HG03457 (cell line): ENCODE measurements around the gene TMEM212.

Experiments
- ATAC-seq: cut with Tn5 transposase; IDR thresholded peaks from one replicate; pipeline ENCODE4 v1.9.1; 2021; ENCODE audit warnings: moderate number of reproducible peaks; ENCODE audit not compliant: unreplicated experiment

The TMEM212 gene

DNA sequence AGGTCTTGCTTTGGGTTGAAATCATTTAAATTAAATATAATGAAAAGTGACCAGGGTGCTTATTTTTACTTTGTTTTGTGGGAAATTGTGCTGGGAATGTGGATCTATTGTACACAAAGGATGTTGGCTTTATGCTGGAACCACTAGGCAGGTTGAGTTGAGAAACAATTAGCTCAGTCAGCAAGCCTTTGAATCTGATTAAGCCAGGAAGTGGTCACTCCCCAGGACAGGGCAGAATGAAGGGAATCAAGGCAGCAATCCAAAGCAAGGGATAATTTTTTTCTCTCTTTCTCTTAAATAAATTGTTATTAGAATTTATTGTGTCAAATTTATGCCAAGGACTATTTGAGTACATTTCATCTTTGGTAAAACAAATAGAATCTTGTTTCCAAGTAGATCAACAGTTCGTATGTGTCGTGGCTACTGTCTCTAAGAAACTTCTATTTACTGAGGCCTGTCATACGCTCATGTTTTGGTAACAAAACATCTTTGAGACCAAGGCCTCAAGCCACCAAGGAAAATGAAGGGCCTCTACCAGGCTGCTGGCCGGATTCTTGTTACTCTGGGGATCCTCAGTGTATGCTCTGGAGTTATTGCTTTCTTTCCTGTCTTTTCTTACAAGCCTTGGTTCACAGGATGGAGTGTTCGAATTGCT lies at the start of gene TMEM212:
Gene TMEM212 (plus strand): TSS at position 486 of the 655 bp plus-strand sequence. CDS start 35 bp downstream, at position 521.
- ATAC-seq: no peak

DNA sequence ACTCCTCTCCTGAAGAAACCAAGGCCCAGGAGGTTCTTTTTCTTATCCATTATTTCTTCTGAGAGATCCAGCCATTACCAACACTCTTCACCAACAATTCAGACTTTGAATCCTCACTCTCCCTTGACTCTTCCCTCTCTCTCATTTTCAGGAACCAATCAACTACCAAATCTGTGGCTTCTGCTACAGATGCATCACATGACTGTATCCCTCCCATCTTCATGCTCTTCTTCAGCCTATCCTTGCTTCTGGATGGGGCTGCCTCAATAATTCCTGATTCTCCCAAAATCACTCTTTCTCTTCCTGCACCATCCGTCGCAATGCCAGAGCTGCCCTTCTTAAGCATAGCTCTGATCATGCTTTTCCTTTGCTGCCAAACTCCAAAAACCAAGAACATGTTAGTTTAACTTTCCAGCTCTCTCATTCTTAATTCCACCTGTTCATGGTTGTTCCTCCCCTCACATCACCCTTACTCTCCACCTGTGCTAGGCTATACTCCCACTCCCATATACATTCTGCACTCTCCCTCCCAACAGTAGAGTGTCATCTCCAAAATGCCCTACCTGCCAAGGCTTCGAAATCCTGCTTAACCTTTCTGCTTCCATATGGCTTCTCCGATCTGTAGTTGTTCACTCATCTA lies 46.4 kb upstream of the TMEM212 start:
- ATAC-seq: no peak

- no peak for ATAC-seq
These were observed 45.9 kb upstream of the TMEM212 start for GRCh38 chr3:171797265-171797679.

GRCh38 chr3:171797873-171798272 lies 45.3 kb upstream of the TMEM212 start:
- no peak for ATAC-seq

- ATAC-seq: no peak
These were observed 43.6 kb upstream of the TMEM212 start for GRCh38 chr3:171799501-171799900.

DNA sequence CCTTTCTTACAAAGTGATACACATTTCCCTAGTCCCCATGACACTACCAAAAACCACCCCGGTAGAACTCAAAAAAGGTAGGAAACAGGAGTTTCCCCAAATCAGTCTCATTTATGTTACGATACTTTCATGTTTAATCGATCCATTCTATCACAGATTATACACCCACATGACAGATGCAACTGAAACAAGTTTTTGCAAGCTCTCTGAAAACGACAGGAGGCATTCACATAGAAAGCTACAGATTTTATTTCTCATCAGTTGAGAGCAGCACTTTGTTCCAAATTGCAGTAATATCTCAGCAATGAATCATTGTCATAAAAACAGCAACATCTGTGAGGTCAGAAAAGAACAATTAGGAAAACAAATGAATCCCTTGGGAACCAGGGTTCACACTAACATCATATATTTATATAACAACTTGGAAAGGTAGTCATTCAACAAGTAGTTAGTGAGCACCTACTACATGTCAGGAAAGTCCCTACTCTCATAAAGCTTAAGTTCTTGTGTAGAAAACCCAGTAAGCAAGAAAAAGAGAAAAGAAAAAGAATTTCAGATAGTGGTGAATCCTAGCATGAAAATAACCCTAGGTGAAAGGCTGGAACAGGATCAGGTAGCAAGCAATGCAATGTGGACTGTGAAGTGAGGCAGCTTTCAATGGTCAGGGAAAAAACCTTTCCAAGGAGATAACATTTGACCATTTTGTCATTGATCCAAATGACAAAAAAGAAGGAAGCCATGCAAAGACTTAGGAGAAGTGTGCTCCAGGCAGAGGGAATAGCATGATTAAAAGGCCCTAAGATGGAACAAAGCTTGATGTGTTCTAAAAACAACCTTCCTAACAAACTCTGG lies 41.2 kb upstream of the TMEM212 start:
- ATAC-seq: no peak

DNA sequence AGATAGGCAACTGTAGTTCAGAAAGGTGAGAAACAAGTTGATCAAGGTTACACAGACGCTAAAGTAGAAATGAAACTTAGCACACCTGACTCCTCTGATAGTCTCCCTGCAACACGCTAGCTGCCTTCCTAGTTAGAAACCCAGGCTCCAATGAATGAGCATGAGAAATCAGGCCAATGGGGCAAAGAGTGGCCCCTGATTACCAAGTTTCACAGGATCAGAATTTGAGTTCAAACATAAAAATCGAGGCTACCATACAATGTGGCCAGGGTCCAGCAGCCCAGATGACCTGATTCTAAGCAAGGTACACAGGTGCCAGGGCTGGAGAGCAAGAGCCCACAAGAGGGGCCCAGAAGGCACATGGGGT lies 40.6 kb upstream of the TMEM212 start:
- ATAC-seq: no peak

DNA sequence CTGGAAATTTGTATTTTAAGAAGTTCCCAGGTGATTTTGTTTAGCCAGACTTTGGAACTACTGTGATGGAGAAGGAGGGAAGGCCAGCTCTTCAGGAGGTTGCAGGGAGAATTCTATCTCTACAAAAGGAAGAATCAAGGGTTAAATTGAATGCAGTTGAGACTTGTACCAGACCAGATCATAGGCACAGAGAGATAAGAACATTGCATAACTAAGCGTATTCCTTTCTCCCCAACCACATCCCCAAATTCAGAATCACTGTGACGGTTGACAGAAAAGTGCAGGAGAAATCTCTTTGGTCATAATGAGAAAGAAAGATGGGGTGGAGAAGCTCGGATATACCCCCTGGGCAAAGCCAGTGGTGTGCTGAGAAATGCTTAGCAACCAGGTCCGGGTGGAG lies 40.1 kb upstream of the TMEM212 start:
- ATAC-seq: no peak

DNA sequence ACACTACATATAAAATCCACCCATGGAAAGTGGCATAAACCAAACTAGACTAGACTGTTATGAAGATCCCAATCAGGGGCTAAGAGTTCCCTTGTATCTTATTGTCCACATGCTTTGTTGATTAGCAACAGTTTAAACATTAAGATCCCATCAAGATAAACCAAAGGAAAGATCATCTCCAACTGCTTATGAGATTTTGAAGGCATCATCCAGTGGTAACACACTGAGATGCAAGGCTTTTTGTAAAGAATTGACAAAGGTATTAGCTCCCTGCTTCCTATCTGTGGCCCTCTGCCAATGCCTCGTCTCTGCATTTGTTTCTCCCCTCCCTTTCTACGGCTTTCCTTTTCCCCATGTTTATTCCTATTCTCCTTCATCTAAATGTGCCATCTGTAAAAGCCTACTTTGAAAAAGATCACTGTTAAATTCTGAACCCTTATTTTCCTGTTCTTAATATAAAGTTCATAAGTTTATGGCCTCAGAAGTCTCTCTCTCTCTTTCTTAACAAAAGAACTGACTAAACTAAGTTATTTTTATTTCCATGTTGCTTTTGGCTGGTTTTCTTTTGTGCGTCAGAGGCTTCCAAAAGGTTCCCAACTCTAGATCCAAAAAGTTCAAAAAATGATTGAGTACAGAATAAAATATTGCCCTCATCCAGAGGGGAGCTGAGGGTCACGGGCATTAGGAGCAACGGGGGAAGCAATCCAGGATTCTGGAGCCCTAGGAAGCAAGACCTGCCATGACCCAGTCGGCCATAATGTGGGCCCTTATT lies 38.3 kb upstream of the TMEM212 start:
- ATAC-seq: no peak

- ATAC-seq: no peak
These were observed 37.5 kb upstream of the TMEM212 start for GRCh38 chr3:171805687-171806086.

DNA sequence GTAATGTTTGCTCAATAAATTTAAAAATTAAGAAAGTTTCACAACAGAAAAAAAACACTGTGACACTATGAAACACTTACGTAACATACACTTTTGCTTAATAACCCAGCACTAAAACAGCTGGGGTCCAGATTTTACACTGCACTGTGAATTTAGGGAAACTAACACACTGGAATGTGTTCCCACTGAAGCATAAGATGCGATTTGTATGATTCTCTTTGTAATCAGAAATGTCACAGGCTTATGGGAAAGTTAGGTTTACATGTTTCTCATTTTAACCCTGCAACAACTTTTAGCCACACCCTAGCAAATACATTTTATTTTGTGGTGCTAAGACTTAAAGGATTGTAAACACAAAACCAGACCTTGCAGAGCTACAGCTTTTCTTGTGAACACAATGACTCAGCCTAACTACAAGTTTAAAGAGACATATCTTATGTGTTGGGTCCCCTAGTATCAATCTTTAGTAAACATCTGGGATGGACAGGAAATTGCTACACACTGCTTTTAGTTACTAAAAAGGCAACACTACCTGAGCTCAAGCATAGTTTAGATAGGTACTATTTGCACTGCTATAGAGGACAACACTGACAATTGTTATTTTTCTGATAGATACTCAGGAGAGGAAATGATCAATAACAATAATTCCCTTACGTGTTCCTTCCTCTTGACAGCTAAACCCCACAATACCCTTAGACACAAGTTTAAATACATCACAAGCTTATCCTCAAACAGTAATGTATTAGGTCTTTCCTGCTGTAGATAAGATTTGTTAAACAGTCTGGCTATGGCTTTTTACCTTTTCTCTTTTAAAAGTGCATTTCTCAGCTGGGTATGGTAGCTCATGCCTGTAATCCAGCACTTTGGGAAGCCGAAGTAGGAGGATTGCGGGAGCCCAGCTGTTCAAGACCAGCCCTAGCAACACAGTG lies 36.7 kb upstream of the TMEM212 start:
- no peak for ATAC-seq

GRCh38 chr3:171807129-171807675 lies 35.9 kb upstream of the TMEM212 start:
- ATAC-seq: no peak

DNA sequence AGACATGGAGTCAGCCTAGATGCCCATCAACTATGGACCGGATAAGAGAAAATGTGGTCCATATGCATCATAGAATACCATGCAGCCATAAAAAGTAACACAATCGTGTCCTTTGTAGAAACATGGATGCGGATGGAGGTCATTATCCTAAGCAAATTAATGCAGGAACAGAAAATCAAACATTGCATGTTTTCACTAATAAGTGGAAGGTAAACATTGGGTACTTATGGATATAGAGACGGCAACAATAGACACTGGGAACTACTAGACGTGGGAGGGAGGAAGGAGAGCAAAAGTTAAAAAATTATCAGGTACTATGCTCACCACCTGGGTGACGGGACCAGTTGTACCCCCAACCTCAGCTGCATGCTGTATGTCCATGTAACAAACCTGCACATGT lies 35.3 kb upstream of the TMEM212 start:
- no peak for ATAC-seq

DNA sequence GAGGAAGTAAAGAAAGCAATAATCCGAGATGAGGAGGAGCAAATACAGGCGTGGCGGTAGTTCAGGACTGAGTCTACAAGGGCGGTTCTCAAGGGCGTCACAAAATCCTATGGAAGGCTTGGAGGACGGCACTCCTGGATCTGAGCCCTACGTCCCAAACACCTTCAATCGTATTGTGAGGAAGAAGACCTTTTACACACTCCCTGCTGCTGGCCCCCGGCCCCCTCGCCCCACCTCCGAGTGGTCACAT lies 33.6 kb upstream of the TMEM212 start:
- peak; percentile 18 for ATAC-seq

- ATAC-seq: peak; percentile 68
These were observed 33.1 kb upstream of the TMEM212 start, which contains the start of gene PLD1 for GRCh38 chr3:171809861-171810628. PLD1 (minus strand) TSS chr3:171810483; CDS start chr3:171738051, 72,432 bp downstream.

GRCh38 chr3:171810629-171811294 lies 32.4 kb upstream of the TMEM212 start:
- no peak for ATAC-seq

DNA sequence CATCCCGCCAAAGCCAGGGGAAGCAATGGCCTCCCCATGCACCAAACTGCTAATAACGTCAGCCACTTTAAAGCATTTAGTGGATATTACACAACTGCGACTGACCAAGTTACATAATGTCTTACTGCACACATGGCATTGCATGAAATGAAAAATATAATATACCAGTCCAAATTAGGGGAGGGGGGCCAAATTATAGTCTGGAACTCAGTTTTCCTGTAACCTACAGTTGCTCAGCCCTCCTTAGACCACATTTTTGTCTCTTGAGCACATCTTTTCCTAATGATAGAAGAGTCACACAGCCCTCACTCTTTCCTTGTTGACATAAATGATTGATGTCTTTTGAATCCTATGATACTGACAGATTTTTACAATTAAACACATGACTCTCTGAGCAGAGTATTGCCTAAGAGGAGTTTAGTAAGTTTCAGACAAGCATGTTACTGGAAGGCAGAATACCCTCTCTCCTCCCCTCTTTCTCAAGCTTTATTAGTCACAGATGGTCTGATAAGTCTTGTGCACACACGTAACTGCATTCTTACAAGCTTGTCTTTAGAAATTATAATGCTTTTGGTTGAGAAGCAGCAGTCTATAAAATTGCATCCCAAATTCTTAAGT lies 31.7 kb upstream of the TMEM212 start:
- no peak for ATAC-seq

DNA sequence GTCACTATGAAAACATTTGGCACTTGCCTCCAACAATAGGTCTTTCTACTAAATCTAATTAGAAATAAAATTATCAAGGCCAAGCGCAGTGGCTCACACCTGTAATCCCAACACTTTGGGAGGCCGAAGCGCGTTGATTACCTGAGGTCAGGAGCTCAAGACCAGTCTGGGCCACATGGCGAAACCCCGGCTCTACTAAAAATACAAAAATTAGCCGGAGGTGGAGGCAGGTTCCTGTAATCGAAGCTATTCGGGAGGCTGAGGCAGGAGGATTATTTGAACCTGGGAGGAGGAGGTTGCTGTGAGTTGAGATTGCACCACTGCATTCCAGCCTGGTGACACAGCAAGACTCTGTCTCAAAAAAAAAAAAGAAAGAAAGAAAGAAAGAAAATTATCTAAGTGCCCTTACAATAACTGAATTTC lies 31.2 kb upstream of the TMEM212 start:
- no peak for ATAC-seq
